GM18517 (cell line): Measurements from ENCODE around the gene LBR.
A peak's percentile ranks its signal among the peaks of the same experiment; 100 is the strongest.

Experiments used
- ATAC-seq: cut with Tn5 transposase; IDR thresholded peaks from one replicate; pipeline ENCODE4 v1.9.1; 2021; ENCODE audit warnings: mild to moderate bottlenecking, moderate library complexity; ENCODE audit not compliant: unreplicated experiment

LBR gene

GRCh38 chr1:225378880-225379279, 49.0 kb downstream of the LBR start:
- ATAC-seq, result no peak

- ATAC-seq, result no peak
These were observed 52.8 kb downstream of the LBR start for GRCh38 chr1:225374996-225375395.

DNA sequence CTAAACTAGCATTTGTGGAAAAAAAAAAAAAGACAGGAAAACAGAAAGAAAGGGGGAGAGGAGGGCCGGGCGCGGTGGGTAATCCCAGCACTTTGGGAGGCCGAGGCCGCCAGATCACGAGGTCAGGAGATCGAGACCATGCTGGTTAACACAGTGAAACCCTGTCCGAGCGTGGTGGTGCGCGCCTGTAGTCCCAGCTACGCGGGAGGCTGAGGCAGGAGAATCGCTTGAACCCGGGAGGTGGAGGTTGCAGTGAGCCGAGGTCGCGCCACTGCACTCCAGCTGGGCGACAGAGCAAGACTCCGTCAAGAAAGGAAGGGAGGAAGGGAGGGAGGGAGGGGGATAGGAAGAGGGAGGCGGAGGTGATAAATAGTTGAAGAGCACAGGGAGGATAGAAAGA, 54.7 kb downstream of the LBR start:
- no peak for ATAC-seq

GRCh38 chr1:225371366-225372010, 56.4 kb downstream of the LBR start:
- no peak for ATAC-seq

GRCh38 chr1:225368036-225368552, 59.7 kb downstream of the LBR start:
- ATAC-seq, result no peak

DNA sequence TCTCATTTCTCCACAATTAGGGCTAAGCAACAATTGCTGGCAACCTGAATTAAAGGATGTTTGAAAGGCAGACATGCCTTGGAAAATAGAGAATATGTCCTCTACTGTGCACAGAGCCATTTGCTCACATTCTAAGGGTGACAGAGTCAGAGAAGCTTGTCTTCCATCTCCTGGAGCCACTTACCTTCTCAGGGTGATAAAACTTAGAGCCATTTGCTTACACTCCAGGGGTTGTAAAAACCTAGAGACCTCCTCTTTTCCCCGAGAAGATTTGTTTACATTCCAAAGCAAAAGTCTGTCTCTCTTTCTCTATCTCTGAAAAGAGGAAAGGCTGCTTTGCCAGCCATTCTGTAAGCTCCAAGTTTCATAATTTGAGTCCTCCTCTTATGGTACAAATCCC, 61.3 kb downstream of the LBR start:
- ATAC-seq, result no peak

DNA sequence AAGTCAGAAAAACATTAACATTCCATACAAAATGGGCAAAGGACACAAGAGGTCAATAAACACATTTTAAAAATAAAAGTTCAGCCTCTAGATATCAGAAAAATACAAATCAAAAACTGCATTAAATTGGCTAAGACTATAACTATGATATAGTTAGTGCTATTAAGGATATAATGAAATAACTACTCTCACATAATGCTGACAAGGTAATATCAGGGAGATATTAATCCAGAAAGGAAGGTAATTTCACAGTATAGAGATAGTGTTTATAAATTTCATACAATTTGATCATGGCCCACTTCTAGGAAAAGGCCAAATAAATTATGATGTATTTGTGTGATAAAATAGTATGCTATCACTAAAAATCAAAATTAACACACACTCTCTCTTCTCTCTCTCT, 61.8 kb downstream of the LBR start:
- no peak for ATAC-seq

GRCh38 chr1:225364439-225364838, 63.4 kb downstream of the LBR start:
- ATAC-seq, result no peak

DNA sequence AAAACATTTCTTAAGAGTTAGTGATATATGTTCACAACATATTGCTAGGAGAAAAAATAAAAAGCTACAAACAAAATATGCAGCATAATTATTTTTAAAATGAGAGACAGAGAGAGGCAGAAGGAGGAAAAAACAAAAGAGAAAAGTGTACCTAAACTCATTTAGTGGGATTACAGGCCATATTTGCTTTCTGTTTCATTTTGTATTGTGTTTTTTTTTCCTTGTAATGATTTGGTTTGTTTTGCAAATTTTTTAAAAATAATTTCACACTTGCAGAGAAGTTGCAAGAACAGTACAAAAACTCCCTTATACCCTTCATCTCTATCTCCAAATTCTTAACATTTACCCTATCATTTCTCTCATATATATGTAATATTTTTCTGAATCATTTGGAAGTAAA, 65.0 kb downstream of the LBR start:
- peak; percentile 51 for ATAC-seq

DNA sequence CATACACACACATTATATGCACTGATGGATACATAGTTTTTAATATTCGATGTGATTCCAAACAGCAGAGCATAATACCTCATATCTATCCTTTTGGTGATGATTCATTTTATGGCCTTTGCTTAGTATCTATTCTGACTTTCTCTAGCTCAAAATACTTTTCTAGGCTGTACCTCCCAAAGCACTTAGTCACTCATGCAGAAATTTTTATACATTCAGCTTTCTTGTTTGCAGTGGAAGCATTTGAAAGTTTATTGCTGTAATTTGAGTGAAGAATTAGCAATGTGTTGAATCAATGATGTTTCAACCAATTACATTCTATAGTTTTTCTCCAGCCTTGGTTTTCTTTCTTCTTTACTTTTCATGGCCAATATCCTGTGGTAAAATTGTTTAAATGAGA, 66.7 kb downstream of the LBR start:
- no peak for ATAC-seq

DNA sequence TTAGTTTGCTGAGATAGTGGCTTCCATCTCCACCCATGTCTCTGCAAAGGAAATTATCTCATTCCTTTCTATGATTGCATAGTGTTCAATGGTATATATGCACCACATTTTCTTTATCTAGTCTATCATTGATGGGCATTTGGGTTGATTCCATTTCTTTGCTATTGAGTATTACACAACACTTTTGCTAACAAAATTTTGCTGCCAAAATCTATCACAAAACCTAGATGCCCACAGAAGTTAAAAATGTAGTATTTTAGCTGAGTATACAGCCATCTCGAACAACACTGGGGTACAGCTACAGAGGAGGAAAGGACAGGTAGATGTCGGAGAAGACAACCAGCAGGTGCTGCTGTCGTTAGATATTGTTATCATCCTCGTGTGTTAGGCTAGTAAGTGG, 67.7 kb downstream of the LBR start:
- ATAC-seq, result no peak

DNA sequence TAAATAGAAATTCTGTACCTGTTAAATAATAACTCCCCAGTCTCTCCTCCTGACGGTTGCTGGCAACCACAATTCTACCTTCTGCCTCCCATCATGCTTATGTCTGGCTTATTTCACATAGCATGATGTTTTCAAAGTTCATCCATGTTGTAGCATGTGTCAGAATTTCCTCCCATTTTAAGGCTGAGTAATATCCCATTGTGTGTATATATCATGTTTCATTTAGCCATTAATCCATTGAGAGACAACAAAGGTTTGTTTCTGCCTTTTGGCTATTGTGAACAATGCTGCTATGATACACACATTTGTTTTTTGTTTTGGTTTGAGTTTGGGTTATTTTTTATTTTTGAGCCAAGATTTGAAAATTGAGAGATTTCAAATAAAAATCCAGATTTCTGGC, 72.0 kb downstream of the LBR start:
- ATAC-seq, result no peak

DNA sequence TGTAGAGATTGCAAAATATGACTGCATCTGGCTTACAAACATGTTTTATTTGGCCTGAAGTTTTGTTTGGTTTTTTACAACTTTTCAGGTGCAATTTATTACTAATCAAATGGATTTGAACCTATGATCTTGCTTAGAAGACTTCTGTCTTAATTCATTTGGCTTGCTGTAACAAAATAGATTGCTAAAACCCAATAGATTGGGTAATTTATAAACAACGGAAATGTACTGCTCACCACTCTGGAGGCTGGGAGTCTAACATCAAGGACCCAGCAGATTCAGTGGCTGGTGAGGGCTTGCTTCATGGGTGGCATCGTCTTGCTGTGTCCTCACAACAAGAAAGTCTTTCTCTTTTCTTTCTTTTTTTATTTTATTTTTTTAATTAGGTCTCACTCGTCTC, 72.9 kb downstream of the LBR start:
- ATAC-seq, result no peak
